Esophagus squamous epithelium (tissue), 5 donors: ENCODE measurements around the gene DNPEP. TPM values are rescaled to one million over a fixed set of nuclear protein-coding genes. Genes with fewer than 3 reads are reported as not detected.
A peak's percentile ranks its signal among the peaks of the same experiment; 100 is the strongest.

Experiments used
- DNase-seq: peaks from one replicate; lab custom pipeline; 2025; lab: John Stamatoyannopoulos, UW
- H3K27ac ChIP-seq, 4 donors: fragments of 200-600 bp; sonication (generic); one replicate each; pipeline ENCODE4 v1.5.1; 2016 to 2019; ENCODE audit warnings: mild to moderate bottlenecking in 1 of 4
- H3K27me3 ChIP-seq, 4 donors: fragments of 200-600 bp; sonication (generic); 1 replicate in 3 of 4; 2 replicates in 1 of 4; pipeline versions ENCODE4 v1.5.1 to v1.6.0; 2017 to 2021; ENCODE audit warnings: antibody characterized with exemption in 1 of 4
- H3K36me3 ChIP-seq, 3 donors: fragments of 200-600 bp; sonication (generic); one replicate each; pipeline ENCODE4 v1.5.1; 2016 to 2019
- H3K4me1 ChIP-seq, 3 donors: fragments of 200-600 bp; sonication (generic); one replicate each; pipeline ENCODE4 v1.5.1; 2017 to 2019
- H3K4me3 ChIP-seq, 4 donors: fragments of 200-600 bp; sonication (generic); 1 replicate in 3 of 4; 2 replicates in 1 of 4; pipeline ENCODE4 v1.5.1; 2016 to 2019; ENCODE audit warnings: mild to moderate bottlenecking in 2 of 4, moderate library complexity in 1 of 4
- H3K9me3 ChIP-seq, 3 donors: fragments of 200-600 bp; sonication (generic); one replicate each; pipeline ENCODE4 v1.5.1; 2016 to 2019
- CTCF ChIP-seq, 6 experiments: fragments of 450-650 bp in 4 of 6; fragments of 200-600 bp in 2 of 6; sonication (generic) in 2 of 6; IDR thresholded peaks; one replicate each; pipeline ENCODE4 v1.5.1; 2016 to 2019; ENCODE audit warnings: antibody characterized with exemption in 6 of 6, mild to moderate bottlenecking in 4 of 6, moderate library complexity in 4 of 6
- POLR2A ChIP-seq, 4 donors: fragments of 450-650 bp; IDR thresholded peaks; one replicate each; pipeline ENCODE4 v1.6.1; 2017; ENCODE audit warnings: antibody characterized with exemption in 4 of 4, mild to moderate bottlenecking in 4 of 4, moderate library complexity in 3 of 4
- WGBS, 2 donors: methylation state at CpG; one replicate each; pipeline ENCODE4 v1.1.5; 2018; 5-methylcytosine and 5-hydroxymethylcytosine counted together
- intact Hi-C: fragments of 100-400 bp; cut with DNase I; formaldehyde crosslinking; loops from one replicate; pipeline ENCODE4 v1.15.0; 2022
- total RNA-seq, 4 donors: library from RNA; depleted of rRNA; stranded (reverse); fragments of >200 nt; gene quantifications; one replicate each; pipeline ENCODE4 v1.1.0, GENCODE V29; 2016
- donor health status: DM: yes; HTN: yes; CAD: no.

The DNPEP gene
- total RNA-seq, 4 donors from 2014 or later = 36.7 to 82.4 (median 39.5) TPM

GRCh38 chr2:219405958-219406860 lies 18.5 kb upstream of the DNPEP start:
- WGBS, 2 donors = 76 to 80% methylated on average over 7 of the region's 7 CpGs
- DNase-seq = no peak
- Histone ChIP-seq H3K9me3 (no peaks in the 10 kb centered on the region), H3K4me1 (peaks cover 0 to 8% (median 2%) of the 10 kb centered on the region in 3 donors), H3K27me3 (peaks cover 0 to 35% (median 0%) of the 10 kb centered on the region in 4 donors), H3K27ac (peak overlapping the region; percentile 64 to 90 (median 82)), H3K36me3 (no peaks in the 10 kb centered on the region), H3K4me3 (no peak overlapping the region)
- TF ChIP-seq POLR2A (IDR thresholded peaks at IDR 0.05) = no peak
- TF ChIP-seq CTCF (IDR thresholded peaks at IDR 0.05) = no peak
- intact Hi-C loops = no loop called here

- H3K27ac ChIP-seq = peak overlapping the region; percentile 59 to 90 (median 82)
- TF ChIP-seq CTCF (IDR thresholded peaks at IDR 0.05) = peak in 1 of 6 experiments; percentile 8
- TF ChIP-seq POLR2A (IDR thresholded peaks at IDR 0.05) = no peak
- no peak for DNase-seq
- no peaks in the 10 kb centered on the region for H3K9me3 ChIP-seq
- H3K4me1 ChIP-seq = peaks cover 0 to 8% (median 2%) of the 10 kb centered on the region in 3 donors
- WGBS, 2 donors = 63% methylated on average over 6 of the region's 9 CpGs; no CpG with 5 or more reads in 1 of the 2 donors
- peaks cover 0 to 32% (median 0%) of the 10 kb centered on the region in 4 donors for H3K27me3 ChIP-seq
- intact Hi-C loops = no loop called here
- no peaks in the 10 kb centered on the region for H3K36me3 ChIP-seq
- H3K4me3 ChIP-seq = no peak overlapping the region
Observed at GRCh38 chr2:219405451-219405850, 17.7 kb upstream of the DNPEP start.

- Histone ChIP-seq H3K9me3 (no peaks in the 10 kb centered on the region), H3K36me3 (no peaks in the 10 kb centered on the region), H3K27ac (peak overlapping the region; percentile 49 to 90 (median 82)), H3K4me3 (no peak overlapping the region), H3K4me1 (peaks cover 0 to 8% (median 2%) of the 10 kb centered on the region in 3 donors), H3K27me3 (peaks cover 0 to 32% (median 0%) of the 10 kb centered on the region in 4 donors)
- no peak for DNase-seq
- intact Hi-C loops = loop anchor here (5.0 kb wide), 1 partner anchor 127 kb away; no protein-coding TSS in a partner anchor
- 83% methylated on average over 1 of the region's 7 CpGs; no CpG with 5 or more reads in 1 of the 2 donors for WGBS, 2 donors
- TF ChIP-seq POLR2A (IDR thresholded peaks at IDR 0.05) (peak in 1 of 4 donors; percentile 28), CTCF (IDR thresholded peaks at IDR 0.05) (no peak)
Observed at GRCh38 chr2:219404954-219405353, 17.2 kb upstream of the DNPEP start.

- TF ChIP-seq CTCF (IDR thresholded peaks at IDR 0.05) (no peak), POLR2A (IDR thresholded peaks at IDR 0.05) (no peak)
- peaks cover 0 to 30% (median 0%) of the 10 kb centered on the region in 4 donors for H3K27me3 ChIP-seq
- intact Hi-C loops = loop anchor here (5.0 kb wide), 1 partner anchor 128 kb away; no protein-coding TSS in a partner anchor
- H3K4me3 ChIP-seq = no peak overlapping the region
- no peak for DNase-seq
- H3K27ac ChIP-seq = peak overlapping the region; percentile 49 to 90 (median 82)
- 85 to 88% methylated on average over 7 to 10 of the region's 10 CpGs for WGBS, 2 donors
- no peaks in the 10 kb centered on the region for H3K9me3 ChIP-seq
- H3K36me3 ChIP-seq = no peaks in the 10 kb centered on the region
- peaks cover 0 to 13% (median 3%) of the 10 kb centered on the region in 3 donors for H3K4me1 ChIP-seq
Observed at GRCh38 chr2:219404291-219404910, 16.7 kb upstream of the DNPEP start.
